Measurements from ENCODE around the gene ACTR3. TPM values are rescaled to one million over a fixed set of nuclear protein-coding genes. Genes with fewer than 3 reads are reported as not detected.

ACTR3 gene
- total RNA-seq, 4 donors from 2014 or later, result 163 to 198 (median 188) TPM

DNA sequence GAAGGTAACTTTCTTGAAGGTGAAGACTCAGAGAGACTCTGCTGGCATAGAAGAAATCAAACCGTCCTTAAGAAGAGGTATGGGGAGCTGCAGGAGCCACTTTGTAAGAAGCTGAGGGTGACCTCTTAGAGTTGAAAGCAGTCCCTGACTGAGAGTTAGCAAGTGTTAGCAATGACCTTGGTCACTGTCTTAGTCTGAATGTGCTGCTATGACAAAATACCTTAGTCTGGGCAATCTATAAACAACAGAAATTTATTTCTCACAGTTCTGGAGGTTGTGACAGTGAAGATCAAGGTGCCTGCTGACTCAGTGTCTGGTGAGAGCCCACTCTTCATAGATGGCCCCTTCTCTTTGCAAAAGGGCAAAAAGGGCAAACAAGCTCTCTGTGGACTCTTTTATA, 35.7 kb upstream of the ACTR3 start:
- Histone ChIP-seq H3K4me1 (no peaks in the 10 kb centered on the region), H3K27ac (replicated peaks in 1 of 4) (no peak overlapping the region), H3K36me3 (no peaks in the 10 kb centered on the region), H3K4me3 (no peak overlapping the region), H3K9me3 (no peaks in the 10 kb centered on the region), H3K27me3 (no peaks in the 10 kb centered on the region)
- intact Hi-C loops (cut with DNase I), result no loop called here
- WGBS, result 93% methylated on average over 1 of the region's 1 CpG
- DNase-seq (ENCODE audit: extremely low spot score), result no peak
- TF ChIP-seq EP300 (IDR thresholded peaks at IDR 0.05) (no peak), POLR2A (IDR thresholded peaks at IDR 0.05; ENCODE audit: low read depth) (no peak), POLR2AphosphoS5 (IDR thresholded peaks at IDR 0.05) (no peak)
- TF ChIP-seq, protein P1, sequence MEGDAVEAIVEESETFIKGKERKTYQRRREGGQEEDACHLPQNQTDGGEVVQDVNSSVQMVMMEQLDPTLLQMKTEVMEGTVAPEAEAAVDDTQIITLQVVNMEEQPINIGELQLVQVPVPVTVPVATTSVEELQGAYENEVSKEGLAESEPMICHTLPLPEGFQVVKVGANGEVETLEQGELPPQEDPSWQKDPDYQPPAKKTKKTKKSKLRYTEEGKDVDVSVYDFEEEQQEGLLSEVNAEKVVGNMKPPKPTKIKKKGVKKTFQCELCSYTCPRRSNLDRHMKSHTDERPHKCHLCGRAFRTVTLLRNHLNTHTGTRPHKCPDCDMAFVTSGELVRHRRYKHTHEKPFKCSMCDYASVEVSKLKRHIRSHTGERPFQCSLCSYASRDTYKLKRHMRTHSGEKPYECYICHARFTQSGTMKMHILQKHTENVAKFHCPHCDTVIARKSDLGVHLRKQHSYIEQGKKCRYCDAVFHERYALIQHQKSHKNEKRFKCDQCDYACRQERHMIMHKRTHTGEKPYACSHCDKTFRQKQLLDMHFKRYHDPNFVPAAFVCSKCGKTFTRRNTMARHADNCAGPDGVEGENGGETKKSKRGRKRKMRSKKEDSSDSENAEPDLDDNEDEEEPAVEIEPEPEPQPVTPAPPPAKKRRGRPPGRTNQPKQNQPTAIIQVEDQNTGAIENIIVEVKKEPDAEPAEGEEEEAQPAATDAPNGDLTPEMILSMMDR (IDR thresholded peaks at IDR 0.05), result no peak

- H3K4me3 ChIP-seq, result no peak overlapping the region
- no peaks in the 10 kb centered on the region for H3K27me3 ChIP-seq
- intact Hi-C loops (cut with DNase I), result no loop called here
Measured at GRCh38 chr2:113854970-113855740, 34.7 kb upstream of the ACTR3 start.

GRCh38 chr2:113857464-113857863, 32.4 kb upstream of the ACTR3 start:
- intact Hi-C loops (cut with DNase I), result no loop called here
- peaks cover 0 to 7% (median 0%) of the 10 kb centered on the region in 4 donors for H3K36me3 ChIP-seq
- WGBS, result 80% methylated on average over 3 of the region's 3 CpGs
- H3K4me3 ChIP-seq, result no peak overlapping the region
- H3K27me3 ChIP-seq, result no peaks in the 10 kb centered on the region
- TF ChIP-seq EP300 (IDR thresholded peaks at IDR 0.05) (no peak), POLR2AphosphoS5 (IDR thresholded peaks at IDR 0.05) (no peak), POLR2A (IDR thresholded peaks at IDR 0.05; ENCODE audit: low read depth) (no peak)
- TF ChIP-seq, protein P1 (IDR thresholded peaks at IDR 0.05), result no peak
- H3K9me3 ChIP-seq, result no peaks in the 10 kb centered on the region
- H3K4me1 ChIP-seq, result no peaks in the 10 kb centered on the region
- DNase-seq (ENCODE audit: extremely low spot score), result no peak
- H3K27ac ChIP-seq (replicated peaks in 1 of 4), result no peak overlapping the region

More at GRCh38 chr2:113854970-113855740, 34.7 kb upstream of the ACTR3 start:
- no peaks in the 10 kb centered on the region for H3K4me1 ChIP-seq
- no peaks in the 10 kb centered on the region for H3K9me3 ChIP-seq
- no peak for DNase-seq (ENCODE audit: extremely low spot score)
- TF ChIP-seq EP300 (IDR thresholded peaks at IDR 0.05), result no peak
- TF ChIP-seq POLR2A (IDR thresholded peaks at IDR 0.05; ENCODE audit: low read depth), result no peak
- TF ChIP-seq, protein P1 (IDR thresholded peaks at IDR 0.05), result no peak
- no peak for TF ChIP-seq POLR2AphosphoS5 (IDR thresholded peaks at IDR 0.05)
- no peak overlapping the region for H3K27ac ChIP-seq (replicated peaks in 1 of 4)
- no peaks in the 10 kb centered on the region for H3K36me3 ChIP-seq
- WGBS, result 86% methylated on average over 8 of the region's 8 CpGs

DNA sequence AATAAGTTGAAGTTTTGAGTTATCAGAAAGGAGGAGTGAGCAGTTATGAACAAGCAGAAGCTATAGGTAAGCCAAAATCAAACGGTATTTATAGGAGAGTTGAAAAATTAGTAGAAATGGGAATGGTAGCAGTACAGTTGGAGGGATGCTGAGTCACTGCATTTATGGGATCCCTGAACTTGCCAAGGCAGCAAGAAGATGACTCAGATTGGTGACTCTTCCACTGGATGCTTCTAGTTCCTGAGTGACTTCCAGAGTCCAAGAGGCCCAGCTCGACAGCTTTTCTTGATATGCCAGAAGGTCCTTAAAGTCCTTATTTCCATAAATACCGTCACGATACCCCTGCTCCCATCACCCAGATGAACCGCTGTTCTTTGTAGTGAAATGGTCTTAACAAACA, 31.1 kb upstream of the ACTR3 start:
- no peak for TF ChIP-seq POLR2AphosphoS5 (IDR thresholded peaks at IDR 0.05)
- Histone ChIP-seq H3K27me3 (no peaks in the 10 kb centered on the region), H3K9me3 (no peaks in the 10 kb centered on the region), H3K36me3 (peaks cover 0 to 7% (median 0%) of the 10 kb centered on the region in 4 donors), H3K4me3 (no peak overlapping the region), H3K4me1 (no peaks in the 10 kb centered on the region), H3K27ac (replicated peaks in 1 of 4) (no peak overlapping the region)
- 88% methylated on average over 5 of the region's 5 CpGs for WGBS
- intact Hi-C loops (cut with DNase I), result no loop called here
- DNase-seq (ENCODE audit: extremely low spot score), result no peak

GRCh38 chr2:113861740-113862139, 28.1 kb upstream of the ACTR3 start:
- TF ChIP-seq, protein P1 (IDR thresholded peaks at IDR 0.05), result no peak
- TF ChIP-seq POLR2A (IDR thresholded peaks at IDR 0.05; ENCODE audit: low read depth), result no peak
- TF ChIP-seq POLR2AphosphoS5 (IDR thresholded peaks at IDR 0.05), result no peak
- TF ChIP-seq EP300 (IDR thresholded peaks at IDR 0.05), result no peak
- no peak overlapping the region for H3K27ac ChIP-seq (replicated peaks in 1 of 4)
- no peak for DNase-seq (ENCODE audit: extremely low spot score)
- 94% methylated on average over 7 of the region's 7 CpGs for WGBS
- no peaks in the 10 kb centered on the region for H3K27me3 ChIP-seq
- no peaks in the 10 kb centered on the region for H3K9me3 ChIP-seq
- intact Hi-C loops (cut with DNase I), result no loop called here
- peaks cover 0 to 7% (median 0%) of the 10 kb centered on the region in 4 donors for H3K36me3 ChIP-seq
- no peaks in the 10 kb centered on the region for H3K4me1 ChIP-seq
- H3K4me3 ChIP-seq, result no peak overlapping the region
